ENCODE results near the gene CFAP57.

- TF ChIP-seq CTCF (conservative IDR thresholded peaks at IDR 0.05), result no peak
- TF ChIP-seq ZFX (IDR thresholded peaks at IDR 0.05), result no peak
Observed at GRCh38 chr1:43221797-43222196, 49.7 kb downstream of the CFAP57 start.

Data from C4-2B (cell line).